Nephron progenitor cell (in vitro differentiated cells): Measurements from ENCODE around the gene SRCIN1.

Source experiments
- DNase-seq: peaks from one replicate; pipeline ENCODE4 v3.0.0; 2021
- H3K27ac Mint-ChIP-seq: 2 replicates; pipeline ENCODE4 v1.8.0; 2021; ENCODE audit warnings: mild to moderate bottlenecking, moderate library complexity, mixed read lengths
- H3K27me3 Mint-ChIP-seq: 2 replicates; pipeline ENCODE4 v1.8.0; 2021; ENCODE audit warnings: mild to moderate bottlenecking, low read depth, mixed read lengths; ENCODE audit not compliant: poor library complexity
- H3K36me3 Mint-ChIP-seq: 2 replicates; pipeline ENCODE4 v1.8.0; 2021; ENCODE audit warnings: low read depth, mixed read lengths
- H3K4me1 Mint-ChIP-seq: 2 replicates; pipeline ENCODE4 v1.8.0; 2021; ENCODE audit warnings: mixed read lengths
- H3K4me3 Mint-ChIP-seq: 2 replicates; pipeline ENCODE4 v1.8.0; 2021; ENCODE audit warnings: mild to moderate bottlenecking, moderate library complexity, mixed read lengths
- H3K9me3 Mint-ChIP-seq: 2 replicates; pipeline ENCODE4 v1.8.0; 2021; ENCODE audit warnings: mild to moderate bottlenecking, moderate library complexity, mixed read lengths
- TF ChIP-seq, protein P1 (sequence below): fragments of 200-600 bp; sonication (generic); IDR thresholded peaks from 2 replicates; pipeline ENCODE4 v1.5.0; 2021; ENCODE audit warnings: antibody characterized with exemption

The SRCIN1 gene

DNA sequence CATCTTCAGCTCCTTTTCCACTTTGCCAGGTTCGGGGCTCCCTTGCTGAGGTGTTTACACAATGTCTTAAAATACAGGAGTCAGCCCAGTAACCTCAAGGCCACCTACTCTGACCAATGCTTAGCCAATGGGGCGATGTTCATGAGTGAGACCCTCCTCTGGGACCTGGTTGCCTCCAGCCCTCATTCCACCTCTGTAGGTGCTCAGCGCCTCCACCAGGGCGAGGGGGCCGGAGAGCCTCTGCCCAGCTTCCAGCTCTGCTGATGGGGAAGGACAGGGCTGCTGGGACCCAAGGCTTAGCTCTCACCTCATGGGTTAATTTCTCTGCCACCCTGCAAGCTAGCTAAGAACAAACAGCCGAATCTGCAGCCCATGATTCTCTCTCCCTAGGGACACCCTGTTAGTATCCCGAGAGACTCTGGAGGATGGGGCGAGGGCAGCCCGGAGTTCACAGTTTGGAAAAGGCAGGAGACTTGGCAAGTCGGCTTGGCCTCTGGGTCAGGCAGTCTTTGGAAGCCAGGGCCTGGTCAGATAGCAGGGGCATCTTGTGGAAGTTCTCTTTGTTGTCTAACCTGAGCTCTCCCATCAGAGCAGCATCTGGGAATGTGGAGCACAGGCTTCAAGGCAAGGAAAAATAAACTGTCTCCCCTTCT, 16.2 kb downstream of the SRCIN1 start:
- DNase-seq = no peak
- no peak overlapping the region for H3K27ac Mint-ChIP-seq
- no peaks in the 10 kb centered on the region for H3K9me3 Mint-ChIP-seq
- TF ChIP-seq, protein P1, sequence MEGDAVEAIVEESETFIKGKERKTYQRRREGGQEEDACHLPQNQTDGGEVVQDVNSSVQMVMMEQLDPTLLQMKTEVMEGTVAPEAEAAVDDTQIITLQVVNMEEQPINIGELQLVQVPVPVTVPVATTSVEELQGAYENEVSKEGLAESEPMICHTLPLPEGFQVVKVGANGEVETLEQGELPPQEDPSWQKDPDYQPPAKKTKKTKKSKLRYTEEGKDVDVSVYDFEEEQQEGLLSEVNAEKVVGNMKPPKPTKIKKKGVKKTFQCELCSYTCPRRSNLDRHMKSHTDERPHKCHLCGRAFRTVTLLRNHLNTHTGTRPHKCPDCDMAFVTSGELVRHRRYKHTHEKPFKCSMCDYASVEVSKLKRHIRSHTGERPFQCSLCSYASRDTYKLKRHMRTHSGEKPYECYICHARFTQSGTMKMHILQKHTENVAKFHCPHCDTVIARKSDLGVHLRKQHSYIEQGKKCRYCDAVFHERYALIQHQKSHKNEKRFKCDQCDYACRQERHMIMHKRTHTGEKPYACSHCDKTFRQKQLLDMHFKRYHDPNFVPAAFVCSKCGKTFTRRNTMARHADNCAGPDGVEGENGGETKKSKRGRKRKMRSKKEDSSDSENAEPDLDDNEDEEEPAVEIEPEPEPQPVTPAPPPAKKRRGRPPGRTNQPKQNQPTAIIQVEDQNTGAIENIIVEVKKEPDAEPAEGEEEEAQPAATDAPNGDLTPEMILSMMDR = no peak
- peaks cover 19% of the 10 kb centered on the region for H3K27me3 Mint-ChIP-seq
- H3K36me3 Mint-ChIP-seq = no peaks in the 10 kb centered on the region
- no peak overlapping the region for H3K4me3 Mint-ChIP-seq
- peaks cover 75% of the 10 kb centered on the region for H3K4me1 Mint-ChIP-seq

DNA sequence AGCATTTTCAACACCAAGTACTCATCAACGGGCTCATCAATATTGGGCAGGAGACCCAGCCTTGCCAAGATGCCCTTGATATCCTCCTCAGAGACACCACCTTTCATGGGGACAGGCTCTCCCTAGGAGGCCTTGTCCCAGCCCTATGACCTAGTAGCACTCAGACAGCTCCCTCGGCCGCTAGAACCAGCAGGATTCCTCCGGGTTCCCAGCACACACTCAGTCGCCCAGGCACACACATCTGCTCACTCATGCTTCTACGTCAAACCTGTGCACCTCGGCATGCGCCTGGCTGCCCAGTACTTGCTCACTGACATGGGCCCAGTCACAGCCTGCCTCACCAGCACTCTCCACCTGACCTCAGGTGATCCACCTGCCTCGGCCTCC, 17.0 kb downstream of the SRCIN1 start:
- Mint-ChIP-seq H3K27ac (no peak overlapping the region), H3K9me3 (no peaks in the 10 kb centered on the region), H3K27me3 (peaks cover 27% of the 10 kb centered on the region), H3K4me3 (no peak overlapping the region), H3K36me3 (no peaks in the 10 kb centered on the region), H3K4me1 (peaks cover 76% of the 10 kb centered on the region)
- TF ChIP-seq, protein P1 = no peak
- DNase-seq = no peak

DNA sequence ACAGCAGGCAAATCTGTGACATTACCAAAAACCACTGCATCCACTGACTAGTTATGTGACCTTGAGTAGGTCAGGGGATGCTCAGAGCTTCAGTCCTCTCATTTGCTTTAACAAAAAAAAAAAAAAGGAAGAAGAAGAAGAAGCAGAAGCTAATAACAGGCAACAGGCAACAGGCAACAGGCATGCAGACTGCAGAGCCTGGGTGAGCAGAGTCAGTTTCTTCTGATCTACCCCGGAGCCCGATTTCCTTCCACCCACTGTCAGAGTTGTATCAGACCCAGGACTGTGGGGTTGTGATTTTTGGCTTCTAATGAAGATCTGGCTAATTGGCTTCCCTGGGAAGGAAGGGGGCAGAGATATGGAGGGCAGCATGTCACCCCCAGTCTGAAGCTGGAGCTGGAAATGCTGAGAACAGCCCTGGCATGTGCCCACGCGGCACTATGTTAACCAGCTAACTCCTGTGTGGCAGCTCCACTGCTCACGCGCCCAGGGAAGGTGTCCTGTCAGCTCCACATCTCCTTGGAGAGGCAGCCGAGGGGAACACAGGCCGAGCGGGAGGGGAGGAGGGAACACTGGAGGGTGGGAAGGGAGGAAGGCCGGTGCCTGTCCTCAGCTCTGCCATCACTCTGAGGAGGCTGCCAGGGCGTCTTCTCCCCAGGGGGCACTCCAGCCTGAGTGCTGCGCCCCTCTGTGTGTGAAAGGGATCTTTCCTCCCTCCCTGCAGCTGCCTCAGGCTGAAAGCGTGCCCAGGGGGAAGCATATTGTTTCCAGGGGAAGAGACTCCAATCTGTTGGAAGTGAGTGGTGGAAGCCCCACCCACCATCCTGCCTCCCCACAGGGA, 17.6 kb downstream of the SRCIN1 start:
- TF ChIP-seq, protein P1 = no peak
- H3K36me3 Mint-ChIP-seq = no peaks in the 10 kb centered on the region
- no peak overlapping the region for H3K27ac Mint-ChIP-seq
- no peaks in the 10 kb centered on the region for H3K9me3 Mint-ChIP-seq
- DNase-seq = no peak
- H3K4me1 Mint-ChIP-seq = peaks cover 75% of the 10 kb centered on the region
- H3K27me3 Mint-ChIP-seq = peaks cover 27% of the 10 kb centered on the region
- no peak overlapping the region for H3K4me3 Mint-ChIP-seq

DNA sequence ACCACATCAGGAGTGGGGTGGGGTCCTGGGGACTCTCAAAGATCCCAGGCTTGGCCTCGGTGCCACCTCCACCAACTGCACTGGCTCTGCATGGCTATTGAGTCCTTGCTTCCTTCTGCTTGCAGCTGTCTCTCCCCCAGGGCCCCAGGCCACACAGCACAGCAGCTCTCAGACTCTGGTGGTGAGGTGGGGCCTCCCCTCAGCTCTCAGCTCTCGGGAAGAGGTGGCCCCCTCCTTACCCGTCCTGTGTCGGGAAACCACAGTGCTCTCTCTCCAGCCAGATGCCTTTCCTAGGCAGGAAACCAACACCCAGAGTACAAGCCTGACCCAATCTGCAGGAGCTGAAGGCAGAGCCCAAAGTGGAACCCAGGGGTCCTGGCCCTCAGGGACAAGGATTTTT, 18.5 kb downstream of the SRCIN1 start:
- H3K36me3 Mint-ChIP-seq = no peaks in the 10 kb centered on the region
- TF ChIP-seq, protein P1 = no peak
- no peaks in the 10 kb centered on the region for H3K9me3 Mint-ChIP-seq
- no peak for DNase-seq
- no peak overlapping the region for H3K4me3 Mint-ChIP-seq
- peaks cover 74% of the 10 kb centered on the region for H3K4me1 Mint-ChIP-seq
- H3K27me3 Mint-ChIP-seq = peaks cover 31% of the 10 kb centered on the region
- no peak overlapping the region for H3K27ac Mint-ChIP-seq

DNA sequence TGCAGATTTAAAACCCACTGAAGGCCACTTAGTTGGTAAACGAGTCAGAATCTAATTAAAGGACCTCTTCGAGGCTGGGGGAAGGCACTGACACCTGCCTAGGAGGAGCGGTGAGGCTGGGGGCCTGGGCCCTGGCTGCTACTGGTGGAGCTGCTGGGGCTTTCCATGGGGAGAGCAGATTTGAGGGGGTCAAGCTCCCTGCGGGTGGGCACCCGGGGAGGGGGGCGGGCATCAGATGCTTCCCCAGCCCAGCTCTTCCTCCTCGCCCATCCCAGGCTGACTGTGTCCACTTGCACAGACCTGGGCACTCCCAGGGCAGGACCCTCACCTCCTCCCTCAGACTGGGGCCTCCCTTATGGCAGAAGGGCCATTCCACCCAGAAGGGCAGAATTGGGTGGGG, 19.0 kb downstream of the SRCIN1 start:
- H3K27ac Mint-ChIP-seq = no peak overlapping the region
- H3K4me1 Mint-ChIP-seq = peaks cover 74% of the 10 kb centered on the region

More for the DNA sequence above, 19.0 kb downstream of the SRCIN1 start:
- TF ChIP-seq, protein P1 = no peak
- no peak for DNase-seq
- no peaks in the 10 kb centered on the region for H3K36me3 Mint-ChIP-seq
- no peak overlapping the region for H3K4me3 Mint-ChIP-seq
- peaks cover 35% of the 10 kb centered on the region for H3K27me3 Mint-ChIP-seq
- H3K9me3 Mint-ChIP-seq = no peaks in the 10 kb centered on the region
